HG03039 (cell line): ENCODE results near the gene SETD6.
"Not testable (repeated sequence)": the region's sequence is repeated elsewhere in the genome, so short reads cannot be mapped to it uniquely, and the experiment has no call there.

Source experiments
- ATAC-seq: cut with Tn5 transposase; IDR thresholded peaks from one replicate; pipeline ENCODE4 v1.9.1; 2021; ENCODE audit warnings: mild to moderate bottlenecking, moderate library complexity; ENCODE audit not compliant: unreplicated experiment

SETD6 gene

GRCh38 chr16:58515125-58515870 lies at the start of gene SETD6:
SETD6 (plus strand) TSS chr16:58515517; CDS start chr16:58515538, 21 bp downstream.
- ATAC-seq = peak; percentile 66

GRCh38 chr16:58465817-58466216 lies 49.5 kb upstream of the SETD6 start:
- ATAC-seq = no peak

GRCh38 chr16:58466396-58466795 lies 48.9 kb upstream of the SETD6 start:
- no peak for ATAC-seq

GRCh38 chr16:58467905-58468304 lies 47.4 kb upstream of the SETD6 start:
- no peak for ATAC-seq

- no peak for ATAC-seq
Observed at GRCh38 chr16:58471209-58471975, 43.9 kb upstream of the SETD6 start.

GRCh38 chr16:58472266-58472665 lies 43.1 kb upstream of the SETD6 start:
- no peak for ATAC-seq

GRCh38 chr16:58472827-58473226 lies 42.5 kb upstream of the SETD6 start:
- no peak for ATAC-seq

GRCh38 chr16:58474296-58474695 lies 41.0 kb upstream of the SETD6 start:
- ATAC-seq = no peak

- ATAC-seq = no peak
Observed at GRCh38 chr16:58475091-58475619, 40.2 kb upstream of the SETD6 start.

- ATAC-seq = no peak
Observed at GRCh38 chr16:58476791-58477190, 38.5 kb upstream of the SETD6 start.

GRCh38 chr16:58478427-58478826 lies 36.9 kb upstream of the SETD6 start:
- no peak for ATAC-seq

GRCh38 chr16:58481226-58481869 lies 34.0 kb upstream of the SETD6 start:
- no peak for ATAC-seq

GRCh38 chr16:58481931-58482330 lies 33.4 kb upstream of the SETD6 start:
- no peak for ATAC-seq

GRCh38 chr16:58485184-58485887 lies 30.0 kb upstream of the SETD6 start:
- no peak for ATAC-seq

- ATAC-seq = peak; percentile 64
Observed at GRCh38 chr16:58487566-58488351, 27.6 kb upstream of the SETD6 start.

- ATAC-seq = no peak
Observed at GRCh38 chr16:58488531-58488930, 26.8 kb upstream of the SETD6 start.

GRCh38 chr16:58490065-58490464 lies 25.3 kb upstream of the SETD6 start:
- ATAC-seq = no peak

- not testable (repeated sequence) for ATAC-seq
Observed at GRCh38 chr16:58490539-58490938, 24.8 kb upstream of the SETD6 start.

GRCh38 chr16:58492066-58492465 lies 23.3 kb upstream of the SETD6 start:
- ATAC-seq = no peak

GRCh38 chr16:58492735-58493134 lies 22.6 kb upstream of the SETD6 start:
- no peak for ATAC-seq
